Caco-2 (cell line): ENCODE results near the gene BLTP1. TPM values are rescaled to one million over a fixed set of nuclear protein-coding genes. Genes with fewer than 3 reads are reported as not detected.

Experiments
- BruUV-seq: library from RNA; stranded (reverse); fragments of 400-500 nt; replicated peaks from 2 replicates; lab custom pipeline; 2021; lab: Mats Ljungman, UMichigan
- CTCF ChIA-PET: fragments of 300-600 bp; sonication (Branson Sonifier 250); formaldehyde crosslinking; loops from one replicate; lab custom pipeline; 2022; ENCODE audit warnings: antibody characterized with exemption; lab: Charles Lee
- POLR2A ChIA-PET: fragments of 300-600 bp; sonication (Branson Sonifier 250); formaldehyde crosslinking; loops from one replicate; lab custom pipeline; 2022; ENCODE audit warnings: antibody characterized with exemption; lab: Charles Lee
- DNase-seq, 2 experiments: peaks; one replicate each; pipeline versions ENCODE4 v3.0.0 to v3.0.0-alpha.2; 2020 to 2022
- H3K27me3 ChIP-seq: replicated peaks from 2 replicates; pipeline ENCODE4 v1.6.0; 2011; ENCODE audit warnings: low read length; ENCODE audit not compliant: control insufficient read depth, insufficient read depth
- H3K36me3 ChIP-seq: 2 replicates; pipeline ENCODE4 v1.5.1; 2011; ENCODE audit warnings: low read length; ENCODE audit not compliant: control insufficient read depth, insufficient read depth
- H3K4me1 ChIP-seq: fragments of 250-450 bp; sonication (Bioruptor Pico); 2 replicates; pipeline ENCODE4 v1.5.1; 2020; ENCODE audit warnings: mild to moderate bottlenecking
- H3K4me3 ChIP-seq: 2 replicates; pipeline ENCODE4 v1.5.1; 2011; ENCODE audit warnings: low read depth, mild to moderate bottlenecking, control low read depth, low read length
- H3K9me3 ChIP-seq: fragments of 250-450 bp; sonication (Bioruptor Pico); 2 replicates; pipeline ENCODE4 v1.5.1; 2020; ENCODE audit warnings: mild to moderate bottlenecking, moderate library complexity
- H3K27ac Mint-ChIP-seq: one replicate; pipeline ENCODE4 v1.8.0; 2022; ENCODE audit warnings: mixed read lengths; ENCODE audit not compliant: unreplicated experiment
- H3K27me3 Mint-ChIP-seq: one replicate; pipeline ENCODE4 v1.8.0; 2022; ENCODE audit warnings: mixed read lengths; ENCODE audit not compliant: insufficient read depth, unreplicated experiment
- H3K36me3 Mint-ChIP-seq: one replicate; pipeline ENCODE4 v1.8.0; 2022; ENCODE audit warnings: mild to moderate bottlenecking, mixed read lengths; ENCODE audit not compliant: insufficient read depth, unreplicated experiment
- H3K4me1 Mint-ChIP-seq: one replicate; pipeline ENCODE4 v1.8.0; 2022; ENCODE audit warnings: low read depth, mixed read lengths; ENCODE audit not compliant: unreplicated experiment
- H3K4me3 Mint-ChIP-seq: one replicate; pipeline ENCODE4 v1.8.0; 2022; ENCODE audit warnings: mild to moderate bottlenecking, moderate library complexity, mixed read lengths; ENCODE audit not compliant: unreplicated experiment
- H3K9me3 Mint-ChIP-seq: one replicate; pipeline ENCODE4 v1.8.0; 2022; ENCODE audit warnings: mixed read lengths; ENCODE audit not compliant: unreplicated experiment
- intact Hi-C: fragments of 100-400 bp; cut with micrococcal nuclease; formaldehyde crosslinking; loops from one replicate; pipeline ENCODE4 v1.10.0; 2022; ENCODE audit not compliant: unreplicated experiment
- total RNA-seq: library from RNA; stranded (reverse); gene quantifications from 2 replicates; pipeline ENCODE4 v1.2.3, GENCODE V29; 2022
- TF ChIP-seq, protein P1 (sequence below), 2 experiments: fragments of 200-600 bp in 1 of 2; IDR thresholded peaks; 1 replicate in 1 of 2; 2 replicates in 1 of 2; pipeline versions ENCODE4 v1.5.1 to v1.8.0; 2011 to 2022; ENCODE audit warnings: antibody characterized with exemption in 1 of 2, control low read depth in 1 of 2, inconsistent platforms in 1 of 2, low read depth in 1 of 2, low read length in 1 of 2, mild to moderate bottlenecking in 1 of 2, moderate library complexity in 1 of 2; ENCODE audit not compliant: insufficient read depth in 1 of 2, severe bottlenecking in 1 of 2, unreplicated experiment in 1 of 2

The BLTP1 gene
- total RNA-seq, 1 experiment from 2014 or later = 32.0 TPM

DNA sequence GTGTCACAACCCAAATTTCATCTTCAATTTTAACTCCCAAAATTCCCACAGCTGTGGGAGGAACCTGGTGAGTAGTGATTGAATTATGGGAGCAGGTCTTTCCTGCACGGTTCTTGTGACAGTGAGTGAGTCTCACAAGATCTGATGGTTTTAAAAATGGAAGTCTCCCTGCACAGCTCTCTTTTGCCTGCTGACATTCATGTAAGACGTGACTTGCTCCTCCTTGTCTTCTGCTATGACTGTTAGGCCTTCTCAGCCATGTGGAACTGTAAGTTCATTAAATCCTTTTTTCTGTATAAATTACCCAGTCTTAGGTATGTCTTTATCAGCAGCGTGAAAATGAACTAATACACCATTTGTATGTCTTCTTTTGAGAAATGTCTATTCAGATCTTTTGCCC, 13.0 kb upstream of the BLTP1 start:
- H3K36me3 ChIP-seq = no peaks in the 10 kb centered on the region
- ChIA-PET CTCF (no interaction called here), POLR2A (no interaction called here)
- no peaks in the 10 kb centered on the region for H3K27me3 ChIP-seq
- no peaks in the 10 kb centered on the region for H3K4me1 ChIP-seq
- no peaks in the 10 kb centered on the region for H3K9me3 Mint-ChIP-seq
- BruUV-seq = no TSS peak
- H3K36me3 Mint-ChIP-seq = no peaks in the 10 kb centered on the region
- peaks cover under 1% of the 10 kb centered on the region for H3K27me3 Mint-ChIP-seq
- H3K9me3 ChIP-seq = 0 out of 2 replicates have a peak, but pooled peaks cover 5% of the 10 kb centered on the region
- intact Hi-C loops = no loop called here
- H3K4me3 ChIP-seq = no peak overlapping the region
- no peak for DNase-seq
- no peaks in the 10 kb centered on the region for H3K4me1 Mint-ChIP-seq
- H3K27ac Mint-ChIP-seq = no peak overlapping the region
- H3K4me3 Mint-ChIP-seq = no peak overlapping the region
- TF ChIP-seq, protein P1, sequence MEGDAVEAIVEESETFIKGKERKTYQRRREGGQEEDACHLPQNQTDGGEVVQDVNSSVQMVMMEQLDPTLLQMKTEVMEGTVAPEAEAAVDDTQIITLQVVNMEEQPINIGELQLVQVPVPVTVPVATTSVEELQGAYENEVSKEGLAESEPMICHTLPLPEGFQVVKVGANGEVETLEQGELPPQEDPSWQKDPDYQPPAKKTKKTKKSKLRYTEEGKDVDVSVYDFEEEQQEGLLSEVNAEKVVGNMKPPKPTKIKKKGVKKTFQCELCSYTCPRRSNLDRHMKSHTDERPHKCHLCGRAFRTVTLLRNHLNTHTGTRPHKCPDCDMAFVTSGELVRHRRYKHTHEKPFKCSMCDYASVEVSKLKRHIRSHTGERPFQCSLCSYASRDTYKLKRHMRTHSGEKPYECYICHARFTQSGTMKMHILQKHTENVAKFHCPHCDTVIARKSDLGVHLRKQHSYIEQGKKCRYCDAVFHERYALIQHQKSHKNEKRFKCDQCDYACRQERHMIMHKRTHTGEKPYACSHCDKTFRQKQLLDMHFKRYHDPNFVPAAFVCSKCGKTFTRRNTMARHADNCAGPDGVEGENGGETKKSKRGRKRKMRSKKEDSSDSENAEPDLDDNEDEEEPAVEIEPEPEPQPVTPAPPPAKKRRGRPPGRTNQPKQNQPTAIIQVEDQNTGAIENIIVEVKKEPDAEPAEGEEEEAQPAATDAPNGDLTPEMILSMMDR (IDR thresholded peaks at IDR 0.05; ENCODE audit: insufficient read depth in 1 of 2, low read depth in 1 of 2, low read length in 1 of 2, severe bottlenecking in 1 of 2, unreplicated experiment in 1 of 2) = no peak

DNA sequence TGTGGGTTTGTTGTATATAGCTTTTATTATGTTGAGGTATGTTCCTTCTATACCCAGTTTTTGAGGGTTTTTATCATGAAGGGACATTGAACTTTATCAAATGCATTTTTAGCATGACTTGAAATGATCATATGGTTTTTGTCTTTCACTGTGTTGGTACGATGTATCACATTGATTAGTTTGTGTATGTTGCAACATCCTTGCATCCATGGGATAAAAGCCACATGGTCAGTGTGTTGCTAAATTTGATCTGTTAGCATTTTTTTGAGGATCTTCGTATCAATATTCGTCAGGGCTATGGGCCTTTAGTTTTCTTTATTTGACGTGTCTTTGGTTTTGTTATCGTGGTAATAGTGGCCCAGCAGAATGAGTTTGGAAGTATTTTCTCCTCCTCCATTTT, 11.3 kb upstream of the BLTP1 start:
- no TSS peak for BruUV-seq
- no peak overlapping the region for H3K27ac Mint-ChIP-seq
- no peaks in the 10 kb centered on the region for H3K9me3 Mint-ChIP-seq
- DNase-seq = no peak
- Histone ChIP-seq H3K27me3 (no peaks in the 10 kb centered on the region), H3K4me1 (no peaks in the 10 kb centered on the region), H3K9me3 (0 out of 2 replicates have a peak, but pooled peaks cover 5% of the 10 kb centered on the region), H3K36me3 (no peaks in the 10 kb centered on the region), H3K4me3 (no peak overlapping the region)
- no peaks in the 10 kb centered on the region for H3K36me3 Mint-ChIP-seq
- no peak overlapping the region for H3K4me3 Mint-ChIP-seq
- intact Hi-C loops = no loop called here
- no peaks in the 10 kb centered on the region for H3K4me1 Mint-ChIP-seq
- peaks cover 6% of the 10 kb centered on the region for H3K27me3 Mint-ChIP-seq
- ChIA-PET CTCF (no interaction called here), POLR2A (no interaction called here)
- TF ChIP-seq, protein P1 (IDR thresholded peaks at IDR 0.05; ENCODE audit: insufficient read depth in 1 of 2, low read depth in 1 of 2, low read length in 1 of 2, severe bottlenecking in 1 of 2, unreplicated experiment in 1 of 2) = no peak

DNA sequence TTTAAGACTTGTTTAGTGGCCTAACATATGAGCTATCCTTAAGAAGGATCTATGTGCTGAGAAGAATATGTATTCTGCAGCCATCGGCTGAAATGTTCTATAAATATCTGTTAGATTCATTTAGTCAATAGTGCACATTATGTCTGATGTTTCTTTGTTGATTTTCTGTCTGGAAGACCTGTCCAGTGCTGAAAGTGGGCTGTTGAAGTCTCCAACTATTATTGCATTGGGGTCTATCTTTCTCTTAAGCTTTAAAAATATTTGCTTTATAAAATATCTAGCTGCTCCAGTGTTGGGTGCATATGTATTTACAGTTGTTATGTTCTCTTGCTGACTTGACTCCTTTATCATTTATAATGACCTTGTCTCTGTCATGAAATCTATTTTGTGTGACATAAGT, 9.4 kb upstream of the BLTP1 start:
- H3K4me3 Mint-ChIP-seq = no peak overlapping the region
- no peak for DNase-seq
- peaks cover 11% of the 10 kb centered on the region for H3K27me3 Mint-ChIP-seq
- Histone ChIP-seq H3K27me3 (no peaks in the 10 kb centered on the region), H3K36me3 (no peaks in the 10 kb centered on the region), H3K9me3 (0 out of 2 replicates have a peak, but pooled peaks cover 5% of the 10 kb centered on the region), H3K4me1 (no peaks in the 10 kb centered on the region), H3K4me3 (no peak overlapping the region)
- no peaks in the 10 kb centered on the region for H3K36me3 Mint-ChIP-seq
- H3K4me1 Mint-ChIP-seq = no peaks in the 10 kb centered on the region
- no TSS peak for BruUV-seq
- TF ChIP-seq, protein P1 (IDR thresholded peaks at IDR 0.05; ENCODE audit: insufficient read depth in 1 of 2, low read depth in 1 of 2, low read length in 1 of 2, severe bottlenecking in 1 of 2, unreplicated experiment in 1 of 2) = no peak
- no peaks in the 10 kb centered on the region for H3K9me3 Mint-ChIP-seq
- POLR2A ChIA-PET = no interaction called here
- no peak overlapping the region for H3K27ac Mint-ChIP-seq
- intact Hi-C loops = no loop called here
- CTCF ChIA-PET = no interaction called here
